K562 (cell line): ENCODE results near the gene IFRD1. TPM values are rescaled to one million over a fixed set of nuclear protein-coding genes. Genes with fewer than 3 reads are reported as not detected.

Source experiments
- ATAC-seq: fragments of 200-7000 bp; cut with Tn5 transposase; 3 replicates; pipeline ENCODE4 v1.9.1; 2020; ENCODE audit warnings: moderate library complexity
- BruUV-seq: library from RNA; stranded (reverse); fragments of 400-500 nt; replicated peaks from 2 replicates; lab custom pipeline; 2021; lab: Mats Ljungman, UMichigan
- CTCF ChIA-PET: fragments of 300-600 bp; formaldehyde crosslinking; extraction: SDS; loops from one replicate; lab custom pipeline; 2021; ENCODE audit warnings: low intra/inter-chr PET ratio; lab: Yijun Ruan, JAX
- POLR2A ChIA-PET: fragments of 300-600, 350-650 bp; sonication (Branson Sonifier 250); formaldehyde crosslinking; extraction: SDS; loops from one replicate; lab custom pipeline; 2021; ENCODE audit warnings: antibody characterized with exemption, inconsistent platforms; lab: Yijun Ruan, JAX
- DNase-seq, 4 experiments: peaks; one replicate each; pipeline versions ENCODE4 v3.0.0 to v3.0.0-alpha.2; 2011 to 2018; ENCODE audit warnings: low spot score in 3 of 4, mixed read lengths in 3 of 4; ENCODE audit errors: extremely low read depth in 1 of 4
- FAIRE-seq: peaks from 2 replicates; lab custom pipeline; 2011; peaks lifted over from hg19 to GRCh38; lab: Jason Lieb, UNC
- H2AFZ ChIP-seq: 2 replicates; pipeline ENCODE4 v1.6.0; 2011; ENCODE audit warnings: low read depth, low read length, control low read depth, inconsistent platforms
- H3K27ac ChIP-seq: fragments of 200-600 bp; 3 replicates; pipeline ENCODE4 v1.8.0; 2011; ENCODE audit warnings: low read depth, mild to moderate bottlenecking, control low read depth, inconsistent platforms, low read length, moderate library complexity, mixed read lengths; ENCODE audit errors: extremely low read depth
- H3K27me3 ChIP-seq, 2 experiments: fragments of 300-600 bp in 1 of 2; 2 replicates in 1 of 2; 3 replicates in 1 of 2; pipeline versions ENCODE4 v1.6.0 to v1.8.0; 2011; ENCODE audit warnings: inconsistent platforms in 2 of 2, low read length in 2 of 2, mild to moderate bottlenecking in 1 of 2, mixed read lengths in 1 of 2, moderate library complexity in 1 of 2; ENCODE audit not compliant: control insufficient read depth in 2 of 2, insufficient read depth in 2 of 2
- H3K36me3 ChIP-seq: fragments of 300-600 bp; 3 replicates; pipeline ENCODE4 v1.8.0; 2011; ENCODE audit warnings: mild to moderate bottlenecking, low read length, inconsistent platforms; ENCODE audit not compliant: control insufficient read depth, insufficient read depth
- H3K4me1 ChIP-seq, 2 experiments: fragments of 200-600 bp in 1 of 2; replicated peaks in 1 of 2; 2 replicates in 1 of 2; 3 replicates in 1 of 2; pipeline versions ENCODE4 v1.5.1 to v1.8.0; 2011; ENCODE audit warnings: inconsistent platforms in 2 of 2, low read length in 2 of 2, mild to moderate bottlenecking in 1 of 2, mixed read lengths in 1 of 2, moderate library complexity in 1 of 2; ENCODE audit not compliant: control insufficient read depth in 2 of 2, insufficient read depth in 2 of 2
- H3K4me2 ChIP-seq: 2 replicates; pipeline ENCODE4 v1.6.1; 2011; ENCODE audit warnings: low read length, control low read depth, inconsistent platforms, mixed read lengths; ENCODE audit not compliant: insufficient read depth
- H3K4me3 ChIP-seq: fragments of 200-600 bp; sonication (generic), shearing (Covaris generic); 2 replicates; pipeline ENCODE4 v1.5.1; 2016; ENCODE audit warnings: control low read depth, inconsistent platforms
- H3K79me2 ChIP-seq: fragments of 200-600 bp; 3 replicates; pipeline ENCODE4 v1.8.0; 2011; ENCODE audit warnings: low read length, inconsistent platforms; ENCODE audit not compliant: control insufficient read depth, insufficient read depth
- H3K9ac ChIP-seq, 2 experiments: 2 replicates each; pipeline versions ENCODE4 v1.6.0 to v1.6.1; 2011; ENCODE audit warnings: low read depth in 2 of 2, low read length in 2 of 2, control low read depth in 1 of 2, inconsistent platforms in 1 of 2, mild to moderate bottlenecking in 1 of 2, mixed read lengths in 1 of 2; ENCODE audit not compliant: insufficient read depth in 1 of 2
- H3K9me1 ChIP-seq: one replicate; pipeline ENCODE4 v1.6.0; 2011; ENCODE audit warnings: inconsistent platforms, mild to moderate bottlenecking, low read length, moderate library complexity; ENCODE audit not compliant: control insufficient read depth, insufficient read depth
- H3K9me3 ChIP-seq: replicated peaks from 2 replicates; pipeline ENCODE4 v1.5.1; 2011; ENCODE audit warnings: low read depth, low read length, inconsistent platforms; ENCODE audit not compliant: control insufficient read depth, insufficient read depth
- H4K20me1 ChIP-seq: replicated peaks from 2 replicates; pipeline ENCODE4 v1.6.1; 2011; ENCODE audit warnings: low read length, inconsistent platforms, mixed read lengths; ENCODE audit not compliant: control insufficient read depth, insufficient read depth
- BRD4 ChIP-seq: fragments of 200-600 bp; sonication (generic); IDR thresholded peaks from 2 replicates; pipeline ENCODE4 v1.6.1; 2017; ENCODE audit warnings: inconsistent platforms
- CREBBP ChIP-seq: IDR thresholded peaks from one replicate; pipeline ENCODE4 v1.6.1; 2012; ENCODE audit warnings: low read depth, mild to moderate bottlenecking, control low read depth, inconsistent platforms, low read length
- DPF2 ChIP-seq: fragments of 450-650 bp; IDR thresholded peaks from 2 replicates; pipeline ENCODE4 v1.6.1; 2016
- GABPA ChIP-seq: fragments of 200-800 bp; sonication (Bioruptor generic); conservative IDR thresholded peaks from 2 replicates; pipeline ENCODE4 v1.6.1; 2016; ENCODE audit warnings: low read depth, missing genetic modification characterization, missing compliant biosample characterization
- HDGF ChIP-seq: fragments of 450-650 bp; IDR thresholded peaks from 2 replicates; pipeline ENCODE4 v1.6.1; 2016
- HNRNPLL ChIP-seq: fragments of 200-400 bp; formaldehyde crosslinking; IDR thresholded peaks from 2 replicates; pipeline ENCODE4 v1.6.1; 2017; ENCODE audit warnings: low read length, low read depth, mild to moderate bottlenecking; ENCODE audit not compliant: poor library complexity, severe bottlenecking
- KAT7 ChIP-seq: sonication (generic); formaldehyde crosslinking; IDR thresholded peaks from 2 replicates; pipeline ENCODE4 v1.8.0; 2022; ENCODE audit warnings: missing genetic modification reagents, mild to moderate bottlenecking, borderline replicate concordance
- NR2C2 ChIP-seq, 2 experiments: fragments of 200-800 bp in 1 of 2; sonication (Bioruptor generic) in 1 of 2; sonication (generic) in 1 of 2; formaldehyde crosslinking in 1 of 2; IDR thresholded peaks; 2 replicates each; pipeline versions ENCODE4 v1.6.1 to v1.8.0; 2016 to 2022; ENCODE audit warnings: mild to moderate bottlenecking in 1 of 2, missing compliant biosample characterization in 1 of 2, missing genetic modification characterization in 1 of 2, missing genetic modification reagents in 1 of 2
- RBM22 ChIP-seq: fragments of 200-400 bp; formaldehyde crosslinking; IDR thresholded peaks from 2 replicates; pipeline ENCODE4 v1.6.1; 2018; ENCODE audit warnings: low read length, low read depth; ENCODE audit not compliant: poor library complexity, severe bottlenecking
- SAFB ChIP-seq: fragments of 200-400 bp; formaldehyde crosslinking; IDR thresholded peaks from 2 replicates; pipeline ENCODE4 v1.6.1; 2017; ENCODE audit warnings: low read depth, low read length, borderline replicate concordance
- SMAD1 ChIP-seq: fragments of 150-350 bp; IDR thresholded peaks from 2 replicates; pipeline ENCODE4 v1.6.1; 2014; ENCODE audit warnings: low read length, low read depth; ENCODE audit not compliant: partially characterized antibody
- SRSF1 ChIP-seq: fragments of 200-400 bp; formaldehyde crosslinking; IDR thresholded peaks from 2 replicates; pipeline ENCODE4 v1.6.1; 2017; ENCODE audit warnings: mild to moderate bottlenecking, low read depth, low read length, moderate library complexity
- STAG1 ChIP-seq: sonication (generic); formaldehyde crosslinking; IDR thresholded peaks from 2 replicates; pipeline ENCODE4 v1.5.0; 2020; ENCODE audit warnings: missing genetic modification reagents, borderline replicate concordance
- ZNF165 ChIP-seq: fragments of 250-450 bp; sonication (Bioruptor Pico); IDR thresholded peaks from 2 replicates; pipeline ENCODE4 v1.4.0; 2020; ENCODE audit warnings: borderline replicate concordance
- ZNF23 ChIP-seq: fragments of 250-450 bp; sonication (Bioruptor Pico); IDR thresholded peaks from 2 replicates; pipeline ENCODE4 v1.4.0; 2020; ENCODE audit warnings: mild to moderate bottlenecking
- ZNF445 ChIP-seq: fragments of 250-450 bp; sonication (Bioruptor Pico); IDR thresholded peaks from 2 replicates; pipeline ENCODE4 v1.4.0; 2020; ENCODE audit warnings: low read depth, mild to moderate bottlenecking, moderate library complexity
- WGBS: fragments of 100-300 bp; shearing (Covaris generic); methylation state at CpG from one replicate; pipeline ENCODE4 v1.1.6; 2016; ENCODE audit warnings: low coverage, mixed read lengths; ENCODE audit not compliant: insufficient coverage; ENCODE audit errors: missing lambda C conversion rate; 5-methylcytosine and 5-hydroxymethylcytosine counted together
- in situ Hi-C: fragments of 300-500 bp; cut with MboI; formaldehyde crosslinking; loops from 4 replicates; pipeline ENCODE4 v1.15.0; 2018; ENCODE audit warnings: inconsistent platforms, mixed read lengths
- intact Hi-C: fragments of 100-400 bp; cut with micrococcal nuclease; formaldehyde crosslinking; loops from 2 replicates; pipeline ENCODE4 v1.14.2; 2022
- polyA plus RNA-seq, 8 experiments: library from polyadenylated mRNA; depleted of rRNA in 4 of 8; stranded (reverse) in 5 of 8; unstranded in 3 of 8; fragments of >200 nt; fragmentation: Nextera tagmentation in 2 of 8; fragmentation: Illumina TruSeq in 1 of 8; extraction: Ambion mirVana in 2 of 8; extraction: Trizol in 1 of 8; gene quantifications; 2 replicates each; pipeline versions ENCODE4 v1.2.1 to v1.2.3, GENCODE V29; 2011 to 2014; ENCODE audit warnings: inconsistent platforms in 1 of 8, missing spikeins in 1 of 8
- total RNA-seq, 7 experiments: library from RNA; depleted of rRNA in 6 of 7; stranded (reverse); fragments of >200 nt in 6 of 7; fragmentation: Illumina TruSeq in 2 of 7; extraction: Trizol in 2 of 7; gene quantifications; 2 replicates each; pipeline versions ENCODE4 v1.2.1 to v1.2.3, GENCODE V29; 2011 to 2021; ENCODE audit warnings: low replicate concordance in 1 of 7
- TF ChIP-seq, protein P1 (sequence below): fragments of 450-650 bp; IDR thresholded peaks from 2 replicates; pipeline ENCODE4 v1.6.1; 2016; ENCODE audit warnings: borderline replicate concordance

Gene IFRD1
- total and polyA plus RNA-seq, 9 of the 15 experiments (the other 6 are each of a cell fraction or from before 2014, with no cell fraction given) = 27.6 to 81.8 (median 68.1) TPM

GRCh38 chr7:112449353-112449752 lies 907 bp upstream of the IFRD1 start (continued):
- 0 out of 2 replicates have a peak, but pooled peaks have one; percentile 12 for TF ChIP-seq BRD4
- no peak for TF ChIP-seq RBM22
- TF ChIP-seq SMAD1 = no peak

DNA sequence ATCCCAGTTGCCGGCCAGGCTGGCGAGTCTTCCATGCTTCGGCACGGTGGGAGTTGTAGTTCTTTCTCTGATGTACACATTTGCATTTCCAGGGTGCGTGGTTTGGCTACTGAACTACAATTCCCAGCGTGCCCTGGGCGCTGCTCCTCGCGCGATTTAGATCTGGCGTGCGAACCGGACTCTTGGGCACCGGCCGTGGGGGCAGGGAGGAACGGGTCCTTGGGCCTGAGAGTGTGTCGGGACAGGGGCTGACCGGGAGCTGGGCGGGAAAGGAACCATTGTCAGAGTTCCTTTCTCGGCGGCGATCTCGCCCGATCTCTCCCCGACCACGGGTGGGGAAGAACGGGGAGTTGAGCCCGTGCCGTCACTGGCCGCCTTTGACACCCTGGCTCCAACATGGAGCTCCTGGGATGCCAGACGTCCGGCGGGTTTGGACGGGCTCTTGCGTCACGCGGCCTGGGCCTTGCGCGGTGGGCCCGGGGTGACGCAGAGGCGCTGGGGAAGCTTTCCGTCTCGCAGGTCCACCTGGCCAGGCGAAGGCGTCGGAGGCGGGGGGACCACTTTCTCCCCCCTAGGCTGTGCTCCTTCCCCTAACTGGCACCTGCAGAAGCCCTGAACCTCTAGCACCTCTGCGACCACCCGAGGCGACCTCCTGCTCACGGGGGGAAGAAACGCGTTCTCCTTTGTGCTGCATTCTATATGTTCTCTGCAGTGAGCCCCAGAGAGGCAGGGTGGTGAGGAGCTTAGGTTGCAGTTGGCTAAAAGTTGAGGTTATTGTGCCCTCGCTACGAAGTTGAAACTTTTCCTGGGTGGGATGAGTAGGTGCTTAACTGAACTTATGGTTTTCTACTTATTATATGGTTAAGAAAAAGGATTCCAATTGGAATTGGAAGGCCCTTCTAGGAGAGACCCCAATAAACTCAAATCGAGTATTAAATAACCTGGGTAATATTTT lies 824 bp downstream of the IFRD1 start:
- Histone ChIP-seq H3K4me1 (peaks cover 8 to 12% of the 10 kb centered on the region in 2 experiments; a peak in 4 of 5 replicates), H4K20me1 (peaks cover 4% of the 10 kb centered on the region; the same call in 1 of the 2 replicates), H3K4me2 (peak overlapping the region; percentile 93), H3K27ac (peak overlapping the region; percentile 87), H3K9me1 (no peaks in the 10 kb centered on the region), H3K9ac (peak overlapping the region; percentile 89 to 97), H3K27me3 (no peaks in the 10 kb centered on the region), H3K9me3 (no peaks in the 10 kb centered on the region), H3K36me3 (peaks cover 9% of the 10 kb centered on the region; the same call in 2 of the 3 replicates), H3K79me2 (peaks cover 49% of the 10 kb centered on the region), H3K4me3 (peak overlapping the region; percentile 88), H2AFZ (peak overlapping the region; percentile 93)
- under 1% methylated on average over 57 of the region's 57 CpGs for WGBS
- BruUV-seq = no TSS peak
- in situ Hi-C loops (no loop called here), intact Hi-C loops (no loop called here)
- no peak for FAIRE-seq
- CTCF ChIA-PET = no interaction called here
- POLR2A ChIA-PET = interaction anchor here (0.6 to 4.3 kb wide), 41 partner anchors 10 to 1718 kb away, joined by 3 to 113 read pairs (median 4); partner anchors contain the start of genes DOCK4, LSMEM1 and ZNF277
- peak; percentile 87 for ATAC-seq
- DNase-seq = peak; percentile 80 to 99 (median 88)
- TF ChIP-seq SRSF1 = no peak
- TF ChIP-seq ZNF23 (CRISPR knock-in tag) = no peak
- TF ChIP-seq HNRNPLL = peak; percentile 22
- 0 out of 2 replicates have a peak, but pooled peaks have one; percentile 58 for TF ChIP-seq HDGF
- TF ChIP-seq NR2C2 (CRISPR knock-in tag; IDR thresholded peaks at IDR 0.05) = peak; percentile 61; the same call in 1 of the 2 replicates
- TF ChIP-seq NR2C2 (tag; IDR thresholded peaks at IDR 0.05) = no peak; the same call in 1 of the 2 replicates
- TF ChIP-seq KAT7 (CRISPR knock-in tag) = peak; percentile 94
- 0 out of 2 replicates have a peak, but pooled peaks have one; percentile 54 for TF ChIP-seq GABPA (tag)
- TF ChIP-seq DPF2 = no peak
- TF ChIP-seq ZNF165 (CRISPR knock-in tag) = 0 out of 2 replicates have a peak, but pooled peaks have one; percentile 47
- TF ChIP-seq, protein P1, sequence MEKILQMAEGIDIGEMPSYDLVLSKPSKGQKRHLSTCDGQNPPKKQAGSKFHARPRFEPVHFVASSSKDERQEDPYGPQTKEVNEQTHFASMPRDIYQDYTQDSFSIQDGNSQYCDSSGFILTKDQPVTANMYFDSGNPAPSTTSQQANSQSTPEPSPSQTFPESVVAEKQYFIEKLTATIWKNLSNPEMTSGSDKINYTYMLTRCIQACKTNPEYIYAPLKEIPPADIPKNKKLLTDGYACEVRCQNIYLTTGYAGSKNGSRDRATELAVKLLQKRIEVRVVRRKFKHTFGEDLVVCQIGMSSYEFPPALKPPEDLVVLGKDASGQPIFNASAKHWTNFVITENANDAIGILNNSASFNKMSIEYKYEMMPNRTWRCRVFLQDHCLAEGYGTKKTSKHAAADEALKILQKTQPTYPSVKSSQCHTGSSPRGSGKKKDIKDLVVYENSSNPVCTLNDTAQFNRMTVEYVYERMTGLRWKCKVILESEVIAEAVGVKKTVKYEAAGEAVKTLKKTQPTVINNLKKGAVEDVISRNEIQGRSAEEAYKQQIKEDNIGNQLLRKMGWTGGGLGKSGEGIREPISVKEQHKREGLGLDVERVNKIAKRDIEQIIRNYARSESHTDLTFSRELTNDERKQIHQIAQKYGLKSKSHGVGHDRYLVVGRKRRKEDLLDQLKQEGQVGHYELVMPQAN = peak; percentile 21; the same call in 1 of the 2 replicates
- no peak for TF ChIP-seq STAG1 (CRISPR knock-in tag)
- peak; percentile 40; the same call in 1 of the 2 replicates for TF ChIP-seq ZNF445 (CRISPR knock-in tag)
- TF ChIP-seq CREBBP = no peak
- TF ChIP-seq SAFB = peak; percentile 83; the same call in 1 of the 2 replicates
